SK-N-SH (cell line): ENCODE data around the gene CNPPD1.

Experiments
- CTCF ChIP-seq: fragments of 200-600 bp; sonication (generic); IDR thresholded peaks from 2 replicates; pipeline ENCODE4 v1.6.1; 2017; ENCODE audit warnings: antibody characterized with exemption, mild to moderate bottlenecking, moderate library complexity
- ELF1 ChIP-seq: IDR thresholded peaks from 2 replicates; pipeline ENCODE4 v1.4.0; 2012
- EZH2phosphoT487 ChIP-seq: fragments of 200-600 bp; sonication (generic); IDR thresholded peaks from 2 replicates; pipeline ENCODE4 v1.6.1; 2017; ENCODE audit warnings: low read depth, mixed run types, mild to moderate bottlenecking, antibody characterized with exemption, moderate library complexity, borderline replicate concordance
- GABPA ChIP-seq: IDR thresholded peaks from 2 replicates; pipeline ENCODE4 v1.4.0; 2012; ENCODE audit warnings: low read depth, mild to moderate bottlenecking
- IRF3 ChIP-seq: fragments of 150-350 bp; IDR thresholded peaks from 2 replicates; pipeline ENCODE4 v1.6.1; 2016; ENCODE audit warnings: mild to moderate bottlenecking, low read depth, low read length
- MEF2A ChIP-seq: IDR thresholded peaks from 2 replicates; pipeline ENCODE4 v1.4.0; 2012; ENCODE audit warnings: low read depth, borderline replicate concordance
- POLR2AphosphoS5 ChIP-seq: IDR thresholded peaks from 2 replicates; pipeline ENCODE4 v1.6.1; 2012; ENCODE audit warnings: low read depth, low read length
- REST ChIP-seq: IDR thresholded peaks from 2 replicates; pipeline ENCODE4 v1.6.1; 2012; ENCODE audit warnings: mild to moderate bottlenecking, low read depth, low read length, moderate library complexity
- SIN3A ChIP-seq: IDR thresholded peaks from 2 replicates; pipeline ENCODE4 v1.6.1; 2012; ENCODE audit warnings: low read depth, mild to moderate bottlenecking, low read length, moderate library complexity, borderline replicate concordance

GRCh38 chr2:219124381-219125110 lies 52.2 kb downstream of the CNPPD1 start:
- TF ChIP-seq REST, result no peak
- no peak for TF ChIP-seq SIN3A
- TF ChIP-seq CTCF, result no peak
- no peak for TF ChIP-seq POLR2AphosphoS5
- no peak for TF ChIP-seq IRF3
- no peak for TF ChIP-seq EZH2phosphoT487
- TF ChIP-seq GABPA, result no peak
- no peak for TF ChIP-seq MEF2A
- TF ChIP-seq ELF1, result no peak
